ENCODE measurements around the gene ZFP64. TPM values are rescaled to one million over a fixed set of nuclear protein-coding genes. Genes with fewer than 3 reads are reported as not detected.
"Not testable (repeated sequence)": the region's sequence is repeated elsewhere in the genome, so short reads cannot be mapped to it uniquely, and the experiment has no call there.

The ZFP64 gene
- total RNA-seq, 2 donors from 2014 or later: 11.5 to 14.4 TPM

GRCh38 chr20:52142757-52143156 lies 48.8 kb downstream of the ZFP64 start:
- Histone ChIP-seq H3K4me1 (ENCODE audit: control insufficient read depth in 1 of 2, low read depth in 2 of 2) (no peaks in the 10 kb centered on the region), H3K27ac (no peak overlapping the region), H3K9me3 (no peaks in the 10 kb centered on the region), H3K4me3 (no peak overlapping the region), H3K36me3 (no peaks in the 10 kb centered on the region), H3K27me3 (replicated peaks; ENCODE audit: insufficient read depth) (no peaks in the 10 kb centered on the region)
- DNase-seq (ENCODE audit: low spot score): no peak
- no peak for ATAC-seq (ENCODE audit: insufficient number of reproducible peaks, low FRiP score, low read depth)
- no peak for TF ChIP-seq CTCF (IDR thresholded peaks at IDR 0.05)

DNA sequence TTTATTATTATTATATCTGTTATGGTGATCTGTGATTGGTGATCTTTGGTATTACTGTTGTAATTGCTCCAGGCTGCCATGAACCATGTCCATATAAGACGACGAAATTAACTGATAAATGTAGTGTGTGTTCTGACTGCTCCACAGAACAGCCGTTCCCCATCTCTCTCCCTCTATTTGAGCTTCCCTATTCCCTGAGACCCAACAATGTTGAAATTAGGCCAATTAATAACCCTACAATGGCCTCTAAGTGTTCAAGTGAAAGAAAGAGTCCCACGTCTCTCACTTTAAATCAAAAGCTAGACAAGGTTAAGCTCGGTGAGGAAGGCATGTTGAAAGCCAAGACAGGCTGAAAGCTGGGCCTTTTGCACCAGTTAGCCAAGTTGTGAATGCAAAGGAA lies 51.6 kb downstream of the ZFP64 start:
- DNase-seq (ENCODE audit: low spot score) (no peak), ATAC-seq (ENCODE audit: insufficient number of reproducible peaks, low FRiP score, low read depth) (no peak)
- H3K4me3 ChIP-seq: no peak overlapping the region
- no peaks in the 10 kb centered on the region for H3K9me3 ChIP-seq
- no peaks in the 10 kb centered on the region for H3K4me1 ChIP-seq (ENCODE audit: control insufficient read depth in 1 of 2, low read depth in 2 of 2)
- H3K36me3 ChIP-seq: no peaks in the 10 kb centered on the region
- no peak overlapping the region for H3K27ac ChIP-seq
- H3K27me3 ChIP-seq (replicated peaks; ENCODE audit: insufficient read depth): no peaks in the 10 kb centered on the region
- TF ChIP-seq CTCF (IDR thresholded peaks at IDR 0.05): no peak

- no peak overlapping the region for H3K27ac ChIP-seq
- H3K4me1 ChIP-seq (ENCODE audit: control insufficient read depth in 1 of 2, low read depth in 2 of 2): no peaks in the 10 kb centered on the region
- H3K36me3 ChIP-seq: no peaks in the 10 kb centered on the region
- no peaks in the 10 kb centered on the region for H3K9me3 ChIP-seq
- no peak overlapping the region for H3K4me3 ChIP-seq
- DNase-seq (ENCODE audit: low spot score) (no peak), ATAC-seq (ENCODE audit: insufficient number of reproducible peaks, low FRiP score, low read depth) (no peak)
- no peak for TF ChIP-seq CTCF (IDR thresholded peaks at IDR 0.05)
- no peaks in the 10 kb centered on the region for H3K27me3 ChIP-seq (replicated peaks; ENCODE audit: insufficient read depth)
These were observed 53.7 kb downstream of the ZFP64 start for GRCh38 chr20:52137850-52138249.

DNA sequence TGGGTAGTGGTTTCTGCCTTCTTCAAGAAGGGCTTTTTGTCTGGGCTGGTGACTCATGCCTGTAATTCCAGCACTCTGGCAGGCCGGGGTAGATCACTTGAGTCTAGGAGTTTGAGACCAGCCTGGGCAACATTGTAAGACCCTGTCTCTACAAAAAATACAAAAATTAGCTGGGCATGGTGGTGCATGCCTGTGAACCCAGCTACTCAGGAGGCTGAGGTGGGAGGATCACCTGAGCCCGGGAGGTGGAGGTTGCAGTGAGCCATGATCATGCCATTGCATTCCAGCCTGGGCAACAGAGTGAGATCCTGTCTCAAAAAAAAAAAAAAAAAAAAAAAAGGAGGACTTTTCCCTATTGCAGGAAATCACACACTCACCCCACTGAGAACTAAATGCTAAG lies 57.9 kb downstream of the ZFP64 start:
- H3K27me3 ChIP-seq (replicated peaks; ENCODE audit: insufficient read depth); H3K9me3 ChIP-seq; H3K27ac ChIP-seq; H3K4me1 ChIP-seq (ENCODE audit: control insufficient read depth in 1 of 2, low read depth in 2 of 2); DNase-seq (ENCODE audit: low spot score); H3K4me3 ChIP-seq; ATAC-seq (ENCODE audit: insufficient number of reproducible peaks, low FRiP score, low read depth); H3K36me3 ChIP-seq: not testable (repeated sequence)

DNA sequence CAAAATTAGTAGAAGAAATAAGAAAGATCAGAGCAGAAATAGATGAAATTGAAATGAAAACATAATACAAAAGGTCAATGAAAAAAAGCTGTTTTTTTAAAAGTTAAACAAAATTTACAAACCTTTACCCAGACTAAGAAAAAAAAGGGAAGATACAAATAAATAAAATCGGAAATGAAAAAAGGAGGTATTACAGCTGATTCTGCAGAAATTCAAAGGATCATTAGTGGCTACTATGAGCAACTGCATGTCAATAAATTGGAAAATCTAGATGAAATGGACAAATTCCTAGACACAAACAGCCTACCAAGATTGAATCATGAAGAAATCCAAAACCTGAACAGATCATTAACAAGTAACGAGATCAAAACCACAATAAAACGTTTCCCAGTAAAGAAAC lies 59.2 kb downstream of the ZFP64 start:
- Histone ChIP-seq H3K4me3 (no peak overlapping the region), H3K36me3 (no peaks in the 10 kb centered on the region), H3K27me3 (replicated peaks; ENCODE audit: insufficient read depth) (no peaks in the 10 kb centered on the region), H3K9me3 (peaks cover 3% of the 10 kb centered on the region), H3K27ac (no peak overlapping the region), H3K4me1 (ENCODE audit: control insufficient read depth in 1 of 2, low read depth in 2 of 2) (no peaks in the 10 kb centered on the region)
- no peak for TF ChIP-seq CTCF (IDR thresholded peaks at IDR 0.05)
- no peak for DNase-seq (ENCODE audit: low spot score)
- no peak for ATAC-seq (ENCODE audit: insufficient number of reproducible peaks, low FRiP score, low read depth)

DNA sequence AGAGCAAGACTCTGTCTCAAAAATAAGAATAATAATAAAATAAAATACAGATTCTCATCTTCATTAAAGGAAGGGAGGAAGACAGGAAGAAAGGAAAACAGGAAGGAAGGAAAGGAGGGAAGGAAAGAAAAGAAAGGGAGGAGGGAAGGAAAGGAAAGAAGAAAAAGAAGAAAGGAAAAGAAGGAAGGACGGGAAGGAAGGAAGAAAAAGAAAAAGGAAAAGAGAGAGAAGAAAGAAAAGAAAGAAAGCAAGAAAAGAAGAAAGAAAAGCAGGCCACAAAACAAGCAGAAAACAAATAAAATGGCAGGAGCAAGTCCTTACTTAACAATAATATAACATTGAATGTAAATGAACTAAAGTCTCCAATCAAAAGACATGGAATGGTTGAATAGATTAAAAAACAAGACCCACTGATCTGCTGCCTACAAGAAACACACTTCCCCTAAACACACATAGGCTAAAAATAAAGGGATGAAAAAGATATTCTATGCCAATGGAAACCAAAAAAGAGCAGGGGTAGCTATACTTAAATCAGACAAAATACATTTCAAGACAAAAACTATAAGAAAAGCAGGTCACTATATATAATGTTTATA lies 60.4 kb downstream of the ZFP64 start:
- H3K9me3 ChIP-seq: peaks cover 3% of the 10 kb centered on the region
- no peaks in the 10 kb centered on the region for H3K4me1 ChIP-seq (ENCODE audit: control insufficient read depth in 1 of 2, low read depth in 2 of 2)
- H3K4me3 ChIP-seq: no peak overlapping the region
- no peak for TF ChIP-seq CTCF (IDR thresholded peaks at IDR 0.05)
- H3K27ac ChIP-seq: no peak overlapping the region
- no peaks in the 10 kb centered on the region for H3K27me3 ChIP-seq (replicated peaks; ENCODE audit: insufficient read depth)
- no peaks in the 10 kb centered on the region for H3K36me3 ChIP-seq
- ATAC-seq (ENCODE audit: insufficient number of reproducible peaks, low FRiP score, low read depth) (no peak), DNase-seq (ENCODE audit: low spot score) (no peak)
